ENCODE results near the gene TIMELESS.
"Not testable (repeated sequence)": the region's sequence is repeated elsewhere in the genome, so short reads cannot be mapped to it uniquely, and the experiment has no call there.

Gene TIMELESS

GRCh38 chr12:56404227-56404626 lies 45.0 kb downstream of the TIMELESS start:
- DNase-seq = not testable (repeated sequence)

- DNase-seq = not testable (repeated sequence)
Measured at GRCh38 chr12:56401612-56402011, 47.6 kb downstream of the TIMELESS start.

GRCh38 chr12:56401125-56401524 lies 48.1 kb downstream of the TIMELESS start:
- not testable (repeated sequence) for DNase-seq

- not testable (repeated sequence) for DNase-seq
Measured at GRCh38 chr12:56399466-56399865, 49.8 kb downstream of the TIMELESS start.

- no peak for DNase-seq
Measured at GRCh38 chr12:56398324-56398723, 50.9 kb downstream of the TIMELESS start.

- no peak for DNase-seq
Measured at GRCh38 chr12:56392331-56392730, 56.9 kb downstream of the TIMELESS start.

- no peak for DNase-seq
Measured at GRCh38 chr12:56391721-56392120, 57.5 kb downstream of the TIMELESS start.

GRCh38 chr12:56389412-56389811 lies 59.8 kb downstream of the TIMELESS start:
- DNase-seq = no peak

- DNase-seq = no peak
Measured at GRCh38 chr12:56387152-56387736, 62.0 kb downstream of the TIMELESS start.

- DNase-seq = no peak
Measured at GRCh38 chr12:56385873-56386272, 63.4 kb downstream of the TIMELESS start.

GRCh38 chr12:56382611-56383010 lies 66.6 kb downstream of the TIMELESS start:
- DNase-seq = no peak

- no peak for DNase-seq
Measured at GRCh38 chr12:56377989-56378316, 71.3 kb downstream of the TIMELESS start.

- no peak for DNase-seq
Measured at GRCh38 chr12:56377310-56377988, 71.8 kb downstream of the TIMELESS start.

- no peak for DNase-seq
Measured at GRCh38 chr12:56375598-56376434, 73.4 kb downstream of the TIMELESS start.

- no peak for DNase-seq
Measured at GRCh38 chr12:56374726-56375597, 74.3 kb downstream of the TIMELESS start.

GRCh38 chr12:56373515-56373914 lies 75.7 kb downstream of the TIMELESS start:
- no peak for DNase-seq

- DNase-seq = no peak
Measured at GRCh38 chr12:56366948-56367347, 82.3 kb downstream of the TIMELESS start.
